T-cell (primary cell): ENCODE results near the gene RNASE8. TPM values are rescaled to one million over a fixed set of nuclear protein-coding genes. Genes with fewer than 3 reads are reported as not detected.

Experiments
- total RNA-seq, 35 experiments: library from RNA in 6 of 35; stranded (reverse) in 6 of 35; fragments of 120-200 nt in 1 of 35; gene quantifications; one replicate each; pipeline versions ENCODE4 v1.2.1 to v1.2.4 and lab custom pipeline; 2013 to 2026

RNASE8 gene
- total RNA-seq, 5 donors from 2014 or later (not counting 1 experiment from before 2014, with no cell fraction given): not detected

Other genes starting within 250 kb of the RNASE8 start
- not detected for gene RNASE3, start 166.4 kb upstream of the RNASE8 start, total RNA-seq
- gene RNASE2, start 102.3 kb upstream of the RNASE8 start, total RNA-seq: not detected
- 100 to 1,000 TPM in 2 of 5 donors, 10 to 100 TPM in 3; 80.4 to 112 (median 99.0) TPM for gene METTL17, start 67.8 kb upstream of the RNASE8 start, total RNA-seq
- gene SLC39A2, start 58.5 kb upstream of the RNASE8 start, total RNA-seq: under 1 TPM in 1 of 5 donors, not detected in 4; 0.35 TPM
- 10 to 100 TPM; 26.1 to 28.2 (median 27.1) TPM for gene NDRG2, start 32.8 kb upstream of the RNASE8 start, total RNA-seq
- gene TPPP2, start 27.6 kb upstream of the RNASE8 start, total RNA-seq: not detected
- gene RNASE13, start 23.0 kb upstream of the RNASE8 start, total RNA-seq: not detected
- gene RNASE7, start 15.5 kb upstream of the RNASE8 start, total RNA-seq: not detected
- 1 to 10 TPM in 2 of 5 donors, under 1 TPM in 3; 0.39 to 3.3 (median 0.85) TPM for gene ARHGEF40, start 12.5 kb downstream of the RNASE8 start, total RNA-seq
- 10 to 100 TPM in 1 of 5 donors, 1 to 10 TPM in 4; 7.2 to 12.4 (median 8.1) TPM for gene ZNF219, start 40.8 kb downstream of the RNASE8 start, total RNA-seq
- under 1 TPM in 1 of 5 donors, not detected in 4; 0.49 TPM for gene TMEM253, start 43.2 kb downstream of the RNASE8 start, total RNA-seq
- not detected for gene OR5AU1, start 98.2 kb downstream of the RNASE8 start, total RNA-seq
- 100 to 1,000 TPM; 417 to 530 (median 441) TPM for gene HNRNPC, start 211.6 kb downstream of the RNASE8 start, total RNA-seq
- under 1 TPM in 2 of 5 donors, not detected in 3; 0.16 to 0.76 TPM for gene RPGRIP1, start 222.3 kb downstream of the RNASE8 start, total RNA-seq